Neural progenitor cell (in vitro differentiated cells): ENCODE data around the gene MRPL27. TPM values are rescaled to one million over a fixed set of nuclear protein-coding genes. Genes with fewer than 3 reads are reported as not detected.
"Not testable (repeated sequence)": the region's sequence is repeated elsewhere in the genome, so short reads cannot be mapped to it uniquely, and the experiment has no call there.

Experiments used
- DNase-seq: peaks from one replicate; pipeline ENCODE4 v3.0.0-alpha.2; 2016; ENCODE audit warnings: low spot score
- H2AFZ ChIP-seq: fragments of 200-600 bp; sonication (generic); replicated peaks from 2 replicates; pipeline ENCODE4 v1.6.1; 2016; ENCODE audit warnings: antibody characterized with exemption
- H3F3A ChIP-seq: fragments of 200-600 bp; sonication (generic); 2 replicates; pipeline ENCODE4 v1.6.1; 2016; ENCODE audit warnings: antibody characterized with exemption, low read depth
- H3K27ac ChIP-seq: fragments of 200-600 bp; sonication (generic); 2 replicates; pipeline ENCODE4 v1.5.1; 2016; ENCODE audit warnings: mild to moderate bottlenecking
- H3K27me3 ChIP-seq: fragments of 200-600 bp; sonication (generic); 2 replicates; pipeline ENCODE4 v1.6.1; 2016; ENCODE audit warnings: mild to moderate bottlenecking, moderate library complexity
- H3K36me3 ChIP-seq: fragments of 200-600 bp; sonication (generic); 2 replicates; pipeline ENCODE4 v1.5.1; 2016
- H3K4me1 ChIP-seq: fragments of 200-600 bp; sonication (generic); 2 replicates; pipeline ENCODE4 v1.6.1; 2016; ENCODE audit warnings: mixed run types
- H3K4me2 ChIP-seq: fragments of 200-600 bp; sonication (generic); 2 replicates; pipeline ENCODE4 v1.6.1; 2016
- H3K4me3 ChIP-seq: fragments of 200-600 bp; sonication (generic); 2 replicates; pipeline ENCODE4 v1.5.1; 2016
- H3K79me2 ChIP-seq: fragments of 200-600 bp; sonication (generic); 2 replicates; pipeline ENCODE4 v1.6.1; 2016; ENCODE audit warnings: low read depth
- H3K9ac ChIP-seq: fragments of 200-600 bp; sonication (generic); 2 replicates; pipeline ENCODE4 v1.6.1; 2016
- H3K9me3 ChIP-seq: fragments of 200-600 bp; sonication (generic); 2 replicates; pipeline ENCODE4 v1.5.1; 2016; ENCODE audit warnings: low read depth
- H4K20me1 ChIP-seq: fragments of 200-600 bp; sonication (generic); 2 replicates; pipeline ENCODE4 v1.6.1; 2016; ENCODE audit warnings: low read depth
- H3K27ac Mint-ChIP-seq: 3 replicates; pipeline ENCODE4 v1.8.0; 2021; ENCODE audit warnings: mixed read lengths
- H3K27me3 Mint-ChIP-seq: 2 replicates; pipeline ENCODE4 v1.8.0; 2022; ENCODE audit warnings: low read depth, mild to moderate bottlenecking, inconsistent platforms, moderate library complexity, mixed read lengths; ENCODE audit not compliant: insufficient read depth
- H3K36me3 Mint-ChIP-seq: 3 replicates; pipeline ENCODE4 v1.8.0; 2021; ENCODE audit warnings: mixed read lengths
- H3K4me1 Mint-ChIP-seq: 3 replicates; pipeline ENCODE4 v1.8.0; 2021; ENCODE audit warnings: mixed read lengths
- H3K4me3 Mint-ChIP-seq: 3 replicates; pipeline ENCODE4 v1.8.0; 2021; ENCODE audit warnings: mild to moderate bottlenecking, moderate library complexity, mixed read lengths
- H3K9me3 Mint-ChIP-seq: 3 replicates; pipeline ENCODE4 v1.8.0; 2020; ENCODE audit warnings: mixed read lengths
- EZH2 ChIP-seq: fragments of 200-600 bp; sonication (generic); IDR thresholded peaks from 2 replicates; pipeline ENCODE4 v1.6.1; 2017; ENCODE audit warnings: antibody characterized with exemption, mild to moderate bottlenecking, moderate library complexity
- EZH2phosphoT487 ChIP-seq: fragments of 200-600 bp; sonication (generic); IDR thresholded peaks from 2 replicates; pipeline ENCODE4 v1.6.1; 2017; ENCODE audit warnings: antibody characterized with exemption
- total RNA-seq: library from RNA; depleted of rRNA; stranded (reverse); fragments of >200 nt; gene quantifications from 2 replicates; pipeline ENCODE4 v1.2.3, GENCODE V29; 2015; ENCODE audit warnings: low replicate concordance
- TF ChIP-seq, protein P1 (sequence below): fragments of 200-600 bp; sonication (generic); IDR thresholded peaks from 2 replicates; pipeline ENCODE4 v1.5.1; 2017; ENCODE audit warnings: antibody characterized with exemption, mild to moderate bottlenecking

The MRPL27 gene
- total RNA-seq, 1 donor from 2014 or later = 39.1 TPM

GRCh38 chr17:50420419-50421112 is 47.6 kb upstream of the MRPL27 start:
- no peak for DNase-seq
- Histone ChIP-seq H3K4me2 (no peak overlapping the region), H3F3A (peaks cover 5% of the 10 kb centered on the region), H3K9me3 (no peaks in the 10 kb centered on the region), H3K4me1 (peaks cover 3% of the 10 kb centered on the region), H2AFZ (no peak overlapping the region), H3K9ac (no peak overlapping the region), H3K79me2 (no peaks in the 10 kb centered on the region), H4K20me1 (no peaks in the 10 kb centered on the region), H3K27me3 (peaks cover 13% of the 10 kb centered on the region), H3K4me3 (no peak overlapping the region), H3K27ac (no peak overlapping the region), H3K36me3 (no peaks in the 10 kb centered on the region)
- peaks cover under 1% of the 10 kb centered on the region for H3K4me1 Mint-ChIP-seq
- no peak for TF ChIP-seq EZH2
- TF ChIP-seq, protein P1, sequence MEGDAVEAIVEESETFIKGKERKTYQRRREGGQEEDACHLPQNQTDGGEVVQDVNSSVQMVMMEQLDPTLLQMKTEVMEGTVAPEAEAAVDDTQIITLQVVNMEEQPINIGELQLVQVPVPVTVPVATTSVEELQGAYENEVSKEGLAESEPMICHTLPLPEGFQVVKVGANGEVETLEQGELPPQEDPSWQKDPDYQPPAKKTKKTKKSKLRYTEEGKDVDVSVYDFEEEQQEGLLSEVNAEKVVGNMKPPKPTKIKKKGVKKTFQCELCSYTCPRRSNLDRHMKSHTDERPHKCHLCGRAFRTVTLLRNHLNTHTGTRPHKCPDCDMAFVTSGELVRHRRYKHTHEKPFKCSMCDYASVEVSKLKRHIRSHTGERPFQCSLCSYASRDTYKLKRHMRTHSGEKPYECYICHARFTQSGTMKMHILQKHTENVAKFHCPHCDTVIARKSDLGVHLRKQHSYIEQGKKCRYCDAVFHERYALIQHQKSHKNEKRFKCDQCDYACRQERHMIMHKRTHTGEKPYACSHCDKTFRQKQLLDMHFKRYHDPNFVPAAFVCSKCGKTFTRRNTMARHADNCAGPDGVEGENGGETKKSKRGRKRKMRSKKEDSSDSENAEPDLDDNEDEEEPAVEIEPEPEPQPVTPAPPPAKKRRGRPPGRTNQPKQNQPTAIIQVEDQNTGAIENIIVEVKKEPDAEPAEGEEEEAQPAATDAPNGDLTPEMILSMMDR = no peak
- no peak for TF ChIP-seq EZH2phosphoT487
- H3K27me3 Mint-ChIP-seq = peaks cover 3% of the 10 kb centered on the region
- no peak overlapping the region for H3K4me3 Mint-ChIP-seq
- peaks cover 17% of the 10 kb centered on the region for H3K9me3 Mint-ChIP-seq
- peaks cover 2% of the 10 kb centered on the region for H3K36me3 Mint-ChIP-seq
- H3K27ac Mint-ChIP-seq = no peak overlapping the region

DNA sequence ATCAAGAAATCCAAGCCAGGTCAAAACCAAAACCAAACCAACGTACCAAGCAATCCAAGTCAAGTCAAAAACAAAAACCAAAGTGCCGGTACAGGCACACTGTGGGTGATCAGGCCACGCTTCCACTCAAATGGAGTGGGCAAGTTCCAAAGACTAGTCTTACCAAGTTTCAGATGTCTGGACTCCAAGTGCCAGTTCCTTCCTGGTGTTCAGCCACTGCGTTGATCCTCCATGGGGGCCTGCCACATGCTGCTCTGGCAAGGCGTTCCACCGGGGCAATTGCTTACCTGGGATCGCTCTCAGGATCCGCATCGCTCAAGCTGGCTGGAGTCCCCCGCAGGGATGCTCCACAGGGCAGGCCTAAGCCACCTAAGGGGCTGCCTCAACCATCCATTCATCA is 46.6 kb upstream of the MRPL27 start:
- Mint-ChIP-seq H3K4me3 (peak overlapping the region; percentile 33), H3K9me3 (peaks cover 17% of the 10 kb centered on the region)
- not testable (repeated sequence) for H3K27ac ChIP-seq, H3K9ac ChIP-seq, H3K4me2 ChIP-seq, H2AFZ ChIP-seq, H3K27me3 Mint-ChIP-seq, H3K4me1 Mint-ChIP-seq, H3K27me3 ChIP-seq, H3K4me1 ChIP-seq, H3F3A ChIP-seq, H3K36me3 ChIP-seq, H3K79me2 ChIP-seq, H3K36me3 Mint-ChIP-seq, H3K27ac Mint-ChIP-seq, H3K9me3 ChIP-seq, H4K20me1 ChIP-seq, DNase-seq, H3K4me3 ChIP-seq

DNA sequence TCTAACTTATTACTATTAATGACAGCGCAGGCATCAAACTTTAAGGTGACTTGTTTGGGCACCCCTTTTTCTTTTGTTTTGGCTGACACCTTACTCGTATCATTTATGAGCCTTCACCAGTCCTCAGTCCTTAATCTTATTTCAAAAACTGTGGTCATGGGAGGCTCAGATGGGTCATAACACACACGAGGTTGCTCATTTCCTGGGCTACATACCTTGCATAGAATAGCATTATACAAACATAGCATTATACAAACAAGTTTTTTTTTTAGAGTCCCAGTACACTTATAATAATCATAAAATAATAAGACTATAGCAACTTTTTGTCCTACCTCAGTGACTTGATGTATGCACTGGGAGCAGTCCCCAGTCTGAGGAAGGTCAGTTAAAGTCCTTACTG is 41.8 kb upstream of the MRPL27 start:
- H3K9ac ChIP-seq = no peak overlapping the region
- H3K27me3 ChIP-seq = no peaks in the 10 kb centered on the region
- no peaks in the 10 kb centered on the region for H3K79me2 ChIP-seq
- H3K4me1 Mint-ChIP-seq = no peaks in the 10 kb centered on the region
- no peak for TF ChIP-seq EZH2
- TF ChIP-seq, protein P1 = no peak
- no peak for TF ChIP-seq EZH2phosphoT487
- peaks cover 9% of the 10 kb centered on the region for H3K9me3 Mint-ChIP-seq
- H3K27ac Mint-ChIP-seq = no peak overlapping the region
- no peaks in the 10 kb centered on the region for H3K36me3 ChIP-seq
- H3K27ac ChIP-seq = no peak overlapping the region
- H3K4me2 ChIP-seq = no peak overlapping the region
- H3K4me1 ChIP-seq = no peaks in the 10 kb centered on the region
- H3K36me3 Mint-ChIP-seq = peaks cover 2% of the 10 kb centered on the region
- no peaks in the 10 kb centered on the region for H3F3A ChIP-seq
- H3K4me3 ChIP-seq = no peak overlapping the region
- no peak overlapping the region for H3K4me3 Mint-ChIP-seq
- no peaks in the 10 kb centered on the region for H3K9me3 ChIP-seq
- no peak for DNase-seq
- no peak overlapping the region for H2AFZ ChIP-seq
- H3K27me3 Mint-ChIP-seq = peaks cover 7% of the 10 kb centered on the region
- H4K20me1 ChIP-seq = no peaks in the 10 kb centered on the region

GRCh38 chr17:50412188-50412732 is 39.3 kb upstream of the MRPL27 start:
- no peak overlapping the region for H3K27ac Mint-ChIP-seq

More at GRCh38 chr17:50412188-50412732, 39.3 kb upstream of the MRPL27 start:
- no peak for TF ChIP-seq EZH2
- TF ChIP-seq, protein P1 = no peak
- TF ChIP-seq EZH2phosphoT487 = no peak
- H3K4me3 ChIP-seq = no peak overlapping the region
- Mint-ChIP-seq H3K4me1 (no peaks in the 10 kb centered on the region), H3K36me3 (no peaks in the 10 kb centered on the region), H3K27me3 (peaks cover 7% of the 10 kb centered on the region), H3K9me3 (no peaks in the 10 kb centered on the region), H3K4me3 (no peak overlapping the region)
- H3K27ac ChIP-seq = no peak overlapping the region
- H3K9ac ChIP-seq = no peak overlapping the region
- no peak overlapping the region for H3K4me2 ChIP-seq
- no peak for DNase-seq
- no peak overlapping the region for H2AFZ ChIP-seq
- no peaks in the 10 kb centered on the region for H3F3A ChIP-seq
- H4K20me1 ChIP-seq = no peaks in the 10 kb centered on the region
- no peaks in the 10 kb centered on the region for H3K27me3 ChIP-seq
- H3K36me3 ChIP-seq = no peaks in the 10 kb centered on the region
- no peaks in the 10 kb centered on the region for H3K9me3 ChIP-seq
- no peaks in the 10 kb centered on the region for H3K4me1 ChIP-seq
- no peaks in the 10 kb centered on the region for H3K79me2 ChIP-seq
